Iris pigment epithelial cell (primary cell): ENCODE results near the gene LAMA3.
A peak's percentile ranks its signal among the peaks of the same experiment; 100 is the strongest.

Experiments used
- DNase-seq: peaks from one replicate; pipeline ENCODE4 v3.0.0-alpha.2; 2011; ENCODE audit warnings: low read depth

LAMA3 gene

GRCh38 chr18:23908827-23909226 lies 219.6 kb downstream of the LAMA3 start:
- no peak for DNase-seq

GRCh38 chr18:23910032-23910431 lies 220.8 kb downstream of the LAMA3 start:
- DNase-seq: no peak

- peak; percentile 61 for DNase-seq
These were observed 223.1 kb downstream of the LAMA3 start for GRCh38 chr18:23912356-23912755.

DNA sequence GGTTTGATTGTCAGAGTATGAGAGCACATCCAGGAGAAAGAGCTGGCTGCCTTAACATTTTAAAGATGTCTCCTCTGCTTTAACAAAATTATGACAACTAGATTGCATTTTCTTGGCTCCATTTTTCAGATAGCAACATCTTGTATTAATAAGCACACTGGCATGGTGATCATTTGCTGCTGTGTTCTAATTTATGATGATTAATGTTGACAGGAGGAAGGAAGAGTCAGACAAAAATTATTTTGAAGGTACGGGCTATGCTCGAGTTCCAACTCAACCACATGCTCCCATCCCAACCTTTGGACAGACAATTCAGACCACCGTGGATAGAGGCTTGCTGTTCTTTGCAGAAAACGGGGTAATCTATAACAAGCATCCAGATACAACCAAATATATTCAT lies 227.1 kb downstream of the LAMA3 start:
- DNase-seq: no peak

GRCh38 chr18:23918395-23919032 lies 229.3 kb downstream of the LAMA3 start:
- DNase-seq: peak; percentile 52

DNA sequence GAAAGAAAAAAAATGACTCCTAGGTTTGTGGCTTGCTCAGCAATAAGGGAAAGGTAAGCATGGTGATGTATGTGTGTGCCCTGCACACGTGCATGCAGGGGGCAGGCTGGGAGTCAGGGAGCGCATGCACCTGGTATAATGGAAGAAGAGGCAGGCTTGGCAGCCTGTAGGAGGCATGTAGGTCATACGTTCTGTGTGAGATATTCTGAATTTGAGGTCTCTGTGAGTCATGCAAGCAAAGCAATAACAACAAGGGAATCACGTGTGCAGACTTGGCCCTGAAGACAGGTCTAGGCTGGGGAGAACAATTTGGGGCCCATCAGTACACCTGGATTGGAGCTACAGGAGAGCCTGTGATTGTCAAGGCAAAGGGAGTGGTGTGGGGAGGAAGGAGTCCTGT lies 230.8 kb downstream of the LAMA3 start:
- peak; percentile 65 for DNase-seq

- peak; percentile 49 for DNase-seq
These were observed 232.5 kb downstream of the LAMA3 start for GRCh38 chr18:23921716-23922285.

DNA sequence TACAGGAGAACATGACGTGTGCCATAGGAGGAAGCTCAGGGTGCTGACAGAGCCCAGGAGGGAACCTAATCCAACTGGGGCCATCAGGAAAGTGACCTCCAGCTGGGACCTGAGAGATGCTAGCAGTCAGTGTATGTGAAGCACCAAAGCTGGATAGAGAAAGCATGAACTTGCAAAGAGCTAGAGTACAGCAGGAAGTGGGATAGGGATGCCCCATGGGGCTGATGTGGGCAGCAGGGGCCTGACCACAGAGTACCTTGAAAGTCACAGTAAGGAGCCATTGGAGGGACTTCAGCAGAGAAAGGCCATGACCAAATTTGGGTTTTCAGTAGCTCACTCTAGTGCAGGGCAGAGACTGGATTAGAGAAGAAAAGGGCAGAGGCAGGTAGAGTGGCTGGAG lies 233.7 kb downstream of the LAMA3 start:
- no peak for DNase-seq

GRCh38 chr18:23924813-23925212 lies 235.6 kb downstream of the LAMA3 start:
- DNase-seq: peak; percentile 49

DNA sequence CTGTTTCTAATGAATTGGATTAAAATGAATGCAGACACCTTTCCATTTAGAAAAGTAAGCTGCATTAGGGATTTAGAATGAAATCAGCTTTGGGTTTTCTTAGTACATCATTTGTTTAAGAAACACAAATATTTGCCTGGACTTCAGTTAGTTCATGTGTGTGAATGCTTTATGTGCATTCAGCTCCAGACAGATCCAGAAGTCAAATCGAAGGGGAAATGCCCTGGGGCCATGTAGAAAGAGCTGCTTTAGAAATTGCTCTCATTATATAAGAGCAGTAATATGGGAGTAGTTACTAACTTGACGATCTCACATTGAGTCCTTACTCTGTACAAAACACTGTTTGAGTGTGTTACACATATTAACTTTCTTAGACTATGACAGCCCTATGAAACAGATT lies 237.3 kb downstream of the LAMA3 start:
- no peak for DNase-seq

- no peak for DNase-seq
These were observed 238.8 kb downstream of the LAMA3 start for GRCh38 chr18:23927821-23928746.

DNA sequence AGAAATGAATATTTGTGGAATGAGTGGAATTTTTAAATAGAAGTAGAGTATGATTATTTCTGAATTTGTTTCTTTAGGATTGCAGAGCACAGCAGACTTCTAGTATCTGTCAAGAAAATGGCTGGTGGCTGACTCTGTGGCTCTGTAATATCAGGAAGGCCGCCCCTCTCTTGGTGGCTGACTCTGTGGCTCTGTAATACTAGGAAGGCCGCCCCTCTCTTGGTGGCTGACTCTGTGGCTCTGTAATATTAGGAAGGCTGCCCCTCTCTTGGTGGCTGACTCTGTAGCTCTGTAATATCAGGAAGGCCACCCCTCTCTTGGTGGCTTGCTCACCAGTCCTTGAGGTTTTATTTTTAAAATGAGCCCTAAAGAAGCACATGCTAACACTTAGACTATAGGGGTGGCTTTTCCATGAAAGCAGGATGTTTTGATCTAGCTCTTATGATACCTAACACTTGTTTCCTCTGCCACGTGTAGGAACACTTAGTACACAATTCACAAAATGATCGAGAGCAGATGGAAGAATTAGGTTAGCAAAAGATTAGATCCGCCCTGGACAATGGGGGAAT lies 240.2 kb downstream of the LAMA3 start:
- no peak for DNase-seq

GRCh38 chr18:23930002-23930401 lies 240.7 kb downstream of the LAMA3 start:
- DNase-seq: no peak

DNA sequence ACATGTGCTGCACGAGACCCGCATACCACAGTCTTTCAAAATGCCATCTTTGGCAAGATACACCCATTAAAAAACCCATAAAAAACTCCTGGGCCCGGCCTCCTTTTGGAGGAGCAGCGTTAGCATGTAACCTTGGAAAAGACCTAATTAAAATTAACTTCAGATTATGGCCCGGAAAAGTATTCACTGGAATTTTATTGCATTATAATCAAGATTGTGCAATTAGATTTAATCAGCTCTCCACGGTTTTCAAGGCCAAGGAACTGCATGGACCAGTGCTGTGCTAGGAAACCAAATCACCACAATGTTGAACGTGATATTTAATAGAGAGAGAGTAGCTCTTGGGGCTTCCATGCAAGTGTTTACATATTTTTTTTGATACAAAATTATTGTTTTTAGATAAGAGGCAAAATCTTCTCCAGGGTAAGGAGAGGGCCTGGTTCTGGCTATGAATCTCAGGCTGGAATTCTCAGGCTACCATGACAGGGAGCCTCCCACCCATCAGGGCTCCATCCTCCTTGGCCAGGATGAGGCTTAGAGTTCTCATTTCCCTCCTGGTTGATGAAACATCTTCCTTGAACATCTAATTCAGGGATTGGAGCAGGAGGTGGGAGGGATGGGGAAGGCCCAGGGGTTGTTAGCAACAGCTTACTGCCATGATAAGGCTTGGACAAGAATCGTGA lies 243.3 kb downstream of the LAMA3 start:
- DNase-seq: no peak

GRCh38 chr18:23933407-23933806 lies 244.2 kb downstream of the LAMA3 start:
- DNase-seq: peak; percentile 43

GRCh38 chr18:23934252-23934651 lies 245.0 kb downstream of the LAMA3 start:
- DNase-seq: no peak

GRCh38 chr18:23934863-23935262 lies 245.6 kb downstream of the LAMA3 start:
- DNase-seq: no peak

- DNase-seq: no peak
These were observed 246.6 kb downstream of the LAMA3 start for GRCh38 chr18:23935804-23936203.

- DNase-seq: no peak
These were observed 247.2 kb downstream of the LAMA3 start for GRCh38 chr18:23936381-23936958.

DNA sequence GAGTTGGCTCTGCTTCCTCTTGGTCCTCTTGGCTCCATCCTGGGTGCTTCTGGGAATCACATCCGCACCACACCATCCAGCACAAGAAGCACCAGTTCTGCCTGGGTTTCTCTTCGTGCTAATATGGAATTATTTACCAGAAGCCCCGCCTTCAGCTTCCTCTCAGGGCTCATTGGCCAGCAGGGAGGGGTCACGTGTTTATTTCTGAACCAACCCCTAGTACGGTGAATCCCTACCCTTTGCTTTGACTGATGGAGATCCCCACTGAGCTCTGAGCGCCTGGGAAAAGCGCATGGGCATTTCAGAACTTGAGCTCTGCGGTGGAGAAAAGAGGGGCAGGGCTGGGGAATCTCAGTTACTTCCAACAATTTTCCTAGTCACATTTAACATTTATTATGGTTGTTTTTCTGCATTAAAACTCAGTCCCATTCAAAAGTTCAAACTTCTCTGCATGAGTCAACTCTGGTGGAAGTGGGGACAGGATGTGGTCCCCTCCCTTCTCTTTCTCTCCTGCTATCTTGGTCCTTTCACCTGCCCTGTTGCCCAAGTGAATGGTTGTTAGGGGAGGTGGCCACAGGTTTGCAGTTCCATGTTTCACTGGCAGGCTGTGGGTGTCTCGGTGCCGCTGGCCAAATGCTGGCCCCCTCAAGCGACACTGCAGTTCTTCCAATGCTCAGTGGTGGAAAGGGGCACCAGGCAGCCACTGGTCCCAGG lies 248.9 kb downstream of the LAMA3 start:
- DNase-seq: no peak

GRCh38 chr18:23938901-23939341 lies 249.7 kb downstream of the LAMA3 start:
- DNase-seq: no peak
